ENCODE results near the gene GXYLT2.

DNA sequence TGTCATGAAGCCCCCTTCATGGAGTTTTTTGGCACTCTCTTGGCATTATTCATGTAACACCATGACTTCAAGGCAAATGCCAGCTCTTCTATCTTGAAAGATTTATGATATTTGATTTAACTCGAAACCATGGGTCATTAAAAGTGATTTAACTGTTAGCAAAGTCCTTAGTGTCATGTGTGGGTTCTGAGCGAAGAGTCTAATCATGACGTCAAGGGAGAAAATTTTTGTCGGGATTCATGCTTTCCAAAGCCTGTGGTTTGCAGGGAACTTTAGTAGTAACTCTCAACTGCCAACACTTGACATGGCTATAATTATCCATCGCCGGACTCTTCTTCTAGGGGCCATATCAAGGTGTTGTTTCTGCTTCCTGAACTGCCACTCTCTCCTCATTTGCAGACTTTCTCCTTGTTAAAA is 11.5 kb downstream of the GXYLT2 start:
- TF ChIP-seq CTCF (IDR thresholded peaks at IDR 0.05) (no peak), POLR2A (IDR thresholded peaks at IDR 0.05) (no peak), POLR2AphosphoS5 (IDR thresholded peaks at IDR 0.05) (no peak)

Data from prostate gland (tissue), 2 donors.